ENCODE measurements around the gene CDH4.

CDH4 gene

GRCh38 chr20:61254881-61255626 is 3.0 kb downstream of the CDH4 start:
- Histone ChIP-seq H4K91ac (ENCODE audit: low read depth, low read length, poor library complexity) (no peak overlapping the region), H3K4me3 (ENCODE audit: low read length in 2 of 2) (no peak overlapping the region), H2AFZ (ENCODE audit: low read length) (no peak overlapping the region), H3K18ac (ENCODE audit: low read length) (no peak overlapping the region), H3K9me3 (replicated peaks in 1 of 2; ENCODE audit: control insufficient read depth in 2 of 2, insufficient read depth in 1 of 2, low read depth in 1 of 2, low read length in 2 of 2) (peaks cover 3 to 8% of the 10 kb centered on the region in 2 donors), H3K36me3 (replicated peaks in 1 of 2; ENCODE audit: control insufficient read depth in 2 of 2, insufficient read depth in 2 of 2, low read length in 2 of 2) (peaks cover 0 to 51% of the 10 kb centered on the region in 2 donors), H3K9ac (ENCODE audit: low read depth, low read length, poor library complexity) (no peak overlapping the region), H4K8ac (ENCODE audit: low read depth, low read length) (no peak overlapping the region), H3K4me1 (ENCODE audit: control insufficient read depth in 2 of 2, insufficient read depth in 1 of 2, low read depth in 1 of 2, low read length in 2 of 2) (peaks cover 2 to 6% of the 10 kb centered on the region in 2 donors), H3K14ac (ENCODE audit: low read length) (no peak overlapping the region), H3K4ac (ENCODE audit: low read length) (no peak overlapping the region), H2BK12ac (ENCODE audit: low read length) (no peak overlapping the region), H3K23ac (ENCODE audit: low read depth, low read length, poor library complexity) (no peak overlapping the region), H3K27ac (replicated peaks; ENCODE audit: low read length) (no peak overlapping the region), H2BK5ac (ENCODE audit: low read length) (no peak overlapping the region), H2BK120ac (ENCODE audit: low read depth, low read length) (no peak overlapping the region), H2BK15ac (ENCODE audit: low read length) (no peak overlapping the region), H2AK5ac (ENCODE audit: low read depth, low read length) (no peak overlapping the region), H3K4me2 (ENCODE audit: insufficient read depth, low read length, poor library complexity, severe bottlenecking) (no peak overlapping the region), H3K27me3 (ENCODE audit: control insufficient read depth in 3 of 3, insufficient read depth in 3 of 3, low read depth in 1 of 3, low read length in 3 of 3) (peaks cover 0 to 18% (median 16%) of the 10 kb centered on the region in 3 experiments), H3K79me1 (ENCODE audit: low read depth, low read length) (no peaks in the 10 kb centered on the region)
- no CpG with 5 or more reads among the region's 11 CpGs for WGBS, 2 donors (ENCODE audit: extremely low coverage in 2 of 2, insufficient read length in 2 of 2, insufficient replicate concordance in 1 of 2)
- no peak for DNase-seq (ENCODE audit: low spot score)

GRCh38 chr20:61256365-61256764 is 4.3 kb downstream of the CDH4 start:
- Histone ChIP-seq H2BK5ac (ENCODE audit: low read length) (no peak overlapping the region), H3K23ac (ENCODE audit: low read depth, low read length, poor library complexity) (no peak overlapping the region), H3K27ac (replicated peaks; ENCODE audit: low read length) (no peak overlapping the region), H3K27me3 (ENCODE audit: control insufficient read depth in 3 of 3, insufficient read depth in 3 of 3, low read depth in 1 of 3, low read length in 3 of 3) (peaks cover 0 to 11% (median 4%) of the 10 kb centered on the region in 3 experiments), H3K9me3 (replicated peaks in 1 of 2; ENCODE audit: control insufficient read depth in 2 of 2, insufficient read depth in 1 of 2, low read depth in 1 of 2, low read length in 2 of 2) (peaks cover 3 to 8% of the 10 kb centered on the region in 2 donors), H3K36me3 (replicated peaks in 1 of 2; ENCODE audit: control insufficient read depth in 2 of 2, insufficient read depth in 2 of 2, low read length in 2 of 2) (peaks cover 0 to 51% of the 10 kb centered on the region in 2 donors), H4K8ac (ENCODE audit: low read depth, low read length) (no peak overlapping the region), H3K4me2 (ENCODE audit: insufficient read depth, low read length, poor library complexity, severe bottlenecking) (no peak overlapping the region), H3K4me1 (ENCODE audit: control insufficient read depth in 2 of 2, insufficient read depth in 1 of 2, low read depth in 1 of 2, low read length in 2 of 2) (peaks cover 2 to 6% of the 10 kb centered on the region in 2 donors), H2BK120ac (ENCODE audit: low read depth, low read length) (no peak overlapping the region), H3K14ac (ENCODE audit: low read length) (no peak overlapping the region), H3K9ac (ENCODE audit: low read depth, low read length, poor library complexity) (no peak overlapping the region), H2AFZ (ENCODE audit: low read length) (no peak overlapping the region), H3K4me3 (ENCODE audit: low read length in 2 of 2) (no peak overlapping the region), H3K4ac (ENCODE audit: low read length) (no peak overlapping the region), H4K91ac (ENCODE audit: low read depth, low read length, poor library complexity) (no peak overlapping the region), H3K79me1 (ENCODE audit: low read depth, low read length) (no peaks in the 10 kb centered on the region), H2AK5ac (ENCODE audit: low read depth, low read length) (no peak overlapping the region), H3K18ac (ENCODE audit: low read length) (no peak overlapping the region), H2BK15ac (ENCODE audit: low read length) (no peak overlapping the region), H2BK12ac (ENCODE audit: low read length) (no peak overlapping the region)
- DNase-seq (ENCODE audit: low spot score): no peak
- no CpG with 5 or more reads among the region's 9 CpGs for WGBS, 2 donors (ENCODE audit: extremely low coverage in 2 of 2, insufficient read length in 2 of 2, insufficient replicate concordance in 1 of 2)

- Histone ChIP-seq H4K91ac (ENCODE audit: low read depth, low read length, poor library complexity) (no peak overlapping the region), H3K79me1 (ENCODE audit: low read depth, low read length) (no peaks in the 10 kb centered on the region), H4K8ac (ENCODE audit: low read depth, low read length) (no peak overlapping the region), H3K27ac (replicated peaks; ENCODE audit: low read length) (no peak overlapping the region), H3K4ac (ENCODE audit: low read length) (no peak overlapping the region), H3K9ac (ENCODE audit: low read depth, low read length, poor library complexity) (no peak overlapping the region), H3K27me3 (ENCODE audit: control insufficient read depth in 3 of 3, insufficient read depth in 3 of 3, low read depth in 1 of 3, low read length in 3 of 3) (peaks cover 0 to 6% (median 0%) of the 10 kb centered on the region in 3 experiments), H3K36me3 (replicated peaks in 1 of 2; ENCODE audit: control insufficient read depth in 2 of 2, insufficient read depth in 2 of 2, low read length in 2 of 2) (peaks cover 0 to 51% of the 10 kb centered on the region in 2 donors), H3K23ac (ENCODE audit: low read depth, low read length, poor library complexity) (no peak overlapping the region), H2BK15ac (ENCODE audit: low read length) (no peak overlapping the region), H2BK12ac (ENCODE audit: low read length) (no peak overlapping the region), H3K4me3 (ENCODE audit: low read length in 2 of 2) (no peak overlapping the region), H2AK5ac (ENCODE audit: low read depth, low read length) (no peak overlapping the region), H3K4me1 (ENCODE audit: control insufficient read depth in 2 of 2, insufficient read depth in 1 of 2, low read depth in 1 of 2, low read length in 2 of 2) (peaks cover 2 to 6% of the 10 kb centered on the region in 2 donors), H2AFZ (ENCODE audit: low read length) (no peak overlapping the region), H3K14ac (ENCODE audit: low read length) (no peak overlapping the region), H3K9me3 (replicated peaks in 1 of 2; ENCODE audit: control insufficient read depth in 2 of 2, insufficient read depth in 1 of 2, low read depth in 1 of 2, low read length in 2 of 2) (peaks cover 3 to 8% of the 10 kb centered on the region in 2 donors), H2BK120ac (ENCODE audit: low read depth, low read length) (no peak overlapping the region), H3K18ac (ENCODE audit: low read length) (no peak overlapping the region), H3K4me2 (ENCODE audit: insufficient read depth, low read length, poor library complexity, severe bottlenecking) (no peak overlapping the region), H2BK5ac (ENCODE audit: low read length) (no peak overlapping the region)
- no peak for DNase-seq (ENCODE audit: low spot score)
- no CpG with 5 or more reads among the region's 7 CpGs for WGBS, 2 donors (ENCODE audit: extremely low coverage in 2 of 2, insufficient read length in 2 of 2, insufficient replicate concordance in 1 of 2)
Observed at GRCh38 chr20:61256824-61257223, 4.8 kb downstream of the CDH4 start.

- Histone ChIP-seq H3K9me3 (replicated peaks in 1 of 2; ENCODE audit: control insufficient read depth in 2 of 2, insufficient read depth in 1 of 2, low read depth in 1 of 2, low read length in 2 of 2) (peaks cover 3 to 8% of the 10 kb centered on the region in 2 donors), H2AFZ (ENCODE audit: low read length) (no peak overlapping the region), H3K9ac (ENCODE audit: low read depth, low read length, poor library complexity) (no peak overlapping the region), H3K4me1 (ENCODE audit: control insufficient read depth in 2 of 2, insufficient read depth in 1 of 2, low read depth in 1 of 2, low read length in 2 of 2) (peaks cover 2 to 6% of the 10 kb centered on the region in 2 donors), H2BK12ac (ENCODE audit: low read length) (no peak overlapping the region), H3K23ac (ENCODE audit: low read depth, low read length, poor library complexity) (no peak overlapping the region), H3K14ac (ENCODE audit: low read length) (no peak overlapping the region), H3K4me3 (ENCODE audit: low read length in 2 of 2) (no peak overlapping the region), H3K27me3 (ENCODE audit: control insufficient read depth in 3 of 3, insufficient read depth in 3 of 3, low read depth in 1 of 3, low read length in 3 of 3) (peaks cover 0 to 5% (median 0%) of the 10 kb centered on the region in 3 experiments), H3K18ac (ENCODE audit: low read length) (no peak overlapping the region), H3K79me1 (ENCODE audit: low read depth, low read length) (no peaks in the 10 kb centered on the region), H2BK15ac (ENCODE audit: low read length) (no peak overlapping the region), H2BK120ac (ENCODE audit: low read depth, low read length) (no peak overlapping the region), H3K4me2 (ENCODE audit: insufficient read depth, low read length, poor library complexity, severe bottlenecking) (no peak overlapping the region), H4K91ac (ENCODE audit: low read depth, low read length, poor library complexity) (no peak overlapping the region), H2BK5ac (ENCODE audit: low read length) (no peak overlapping the region), H3K4ac (ENCODE audit: low read length) (no peak overlapping the region), H2AK5ac (ENCODE audit: low read depth, low read length) (no peak overlapping the region), H3K36me3 (replicated peaks in 1 of 2; ENCODE audit: control insufficient read depth in 2 of 2, insufficient read depth in 2 of 2, low read length in 2 of 2) (peaks cover 0 to 51% of the 10 kb centered on the region in 2 donors), H3K27ac (replicated peaks; ENCODE audit: low read length) (no peak overlapping the region), H4K8ac (ENCODE audit: low read depth, low read length) (no peak overlapping the region)
- no peak for DNase-seq (ENCODE audit: low spot score)
- WGBS, 2 donors (ENCODE audit: extremely low coverage in 2 of 2, insufficient read length in 2 of 2, insufficient replicate concordance in 1 of 2): no CpG with 5 or more reads among the region's 20 CpGs
Observed at GRCh38 chr20:61257611-61258010, 5.5 kb downstream of the CDH4 start.
